Measurements from ENCODE around the gene LYZL4. TPM values are rescaled to one million over a fixed set of nuclear protein-coding genes. Genes with fewer than 3 reads are reported as not detected.

The LYZL4 gene
- total RNA-seq, 1 experiment from 2014 or later: not detected

- ChIA-PET CTCF (no interaction called here), POLR2A (no interaction called here)
- intact Hi-C loops (cut with micrococcal nuclease; ENCODE audit: unreplicated experiment): no loop called here
- Histone ChIP-seq H3K9me3 (ENCODE audit: control insufficient read depth, insufficient read depth, low read depth, low read length) (no peaks in the 10 kb centered on the region), H3K27ac (ENCODE audit: low read length) (no peak overlapping the region), H3K27me3 (ENCODE audit: control insufficient read depth, insufficient read depth, low read length) (no peaks in the 10 kb centered on the region; the same call in 1 of the 2 replicates), H3K4me1 (ENCODE audit: control insufficient read depth, insufficient read depth, low read length) (no peaks in the 10 kb centered on the region), H3K4me3 (ENCODE audit: low read depth in 2 of 2, low read length in 2 of 2) (no peak overlapping the region), H3K36me3 (ENCODE audit: control insufficient read depth, insufficient read depth, low read length) (no peaks in the 10 kb centered on the region)
- ATAC-seq: no peak
- no TSS peak for BruUV-seq (replicated peaks)
- DNase-seq (ENCODE audit: low read depth, low spot score): no peak
- in situ Hi-C loops (cut with HindIII; ENCODE audit: low pct_unique_long_range_greater_than_20kb, low sequenced_read_pairs): no loop called here
- TF ChIP-seq REST (IDR thresholded peaks at IDR 0.05; ENCODE audit: insufficient read depth in 1 of 2, low read depth in 2 of 2, low read length in 1 of 2) (no peak), POLR2AphosphoS5 (IDR thresholded peaks at IDR 0.05; ENCODE audit: low read depth, low read length) (no peak), CTCF (IDR thresholded peaks at IDR 0.05) (no peak), TCF7L2 (IDR thresholded peaks at IDR 0.05; ENCODE audit: low read depth, low read length) (no peak)
These were observed 62.5 kb downstream of the LYZL4 start for GRCh38 chr3:42347928-42348327.

Other genes starting within 250 kb of the LYZL4 start
- not detected for gene CCK, start 144.4 kb downstream of the LYZL4 start, total RNA-seq (2021; ENCODE audit: unreplicated experiment)
- 0.41 TPM for gene VIPR1, start 92.0 kb upstream of the LYZL4 start, total RNA-seq (2021; ENCODE audit: unreplicated experiment)
- gene SEC22C, start 171.4 kb upstream of the LYZL4 start, total RNA-seq (2021; ENCODE audit: unreplicated experiment): 45.9 TPM
- gene SS18L2, start 180.2 kb upstream of the LYZL4 start, total RNA-seq (2021; ENCODE audit: unreplicated experiment): 27.5 TPM
- gene NKTR, start 190.1 kb upstream of the LYZL4 start, total RNA-seq (2021; ENCODE audit: unreplicated experiment): 39.0 TPM
- gene ZBTB47, start 243.1 kb upstream of the LYZL4 start, total RNA-seq (2021; ENCODE audit: unreplicated experiment): 3.6 TPM